HG02852 (cell line): ENCODE data around the gene LRRC18.

ENCODE experiments used
- ATAC-seq: cut with Tn5 transposase; IDR thresholded peaks from one replicate; pipeline ENCODE4 v1.9.1; 2021; ENCODE audit warnings: mild to moderate bottlenecking, moderate library complexity; ENCODE audit not compliant: unreplicated experiment

The LRRC18 gene

DNA sequence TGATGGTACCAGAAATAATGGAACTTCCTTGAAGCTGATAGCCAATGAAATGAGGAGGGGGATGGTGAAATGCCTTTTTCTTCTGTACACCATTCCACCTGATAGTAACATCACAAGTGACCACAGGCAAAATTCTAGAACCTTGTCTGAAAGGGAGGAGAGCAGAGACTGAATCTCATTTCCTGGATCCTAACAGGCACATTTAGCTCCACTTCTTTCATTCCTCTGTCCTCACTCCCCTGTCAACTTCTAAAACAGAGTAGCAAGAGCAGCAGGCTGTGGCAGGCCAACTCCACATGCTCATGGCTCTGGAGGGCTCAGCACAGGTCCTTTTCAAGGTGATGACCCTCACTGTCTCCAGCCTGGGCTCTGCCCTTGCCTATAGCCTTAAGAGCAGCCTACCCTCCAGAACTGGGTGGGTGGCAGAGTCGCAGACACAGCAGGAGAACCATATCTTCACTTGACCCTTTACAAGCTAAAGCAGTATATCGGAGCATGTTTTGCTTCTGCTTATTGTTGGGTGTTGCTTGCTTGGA lies at the start of gene LRRC18:
Gene LRRC18, minus strand, starts transcription at position 51 of the 536 bp plus-strand sequence. CDS start 25,685 bp downstream, outside the sequence.
- no peak for ATAC-seq

DNA sequence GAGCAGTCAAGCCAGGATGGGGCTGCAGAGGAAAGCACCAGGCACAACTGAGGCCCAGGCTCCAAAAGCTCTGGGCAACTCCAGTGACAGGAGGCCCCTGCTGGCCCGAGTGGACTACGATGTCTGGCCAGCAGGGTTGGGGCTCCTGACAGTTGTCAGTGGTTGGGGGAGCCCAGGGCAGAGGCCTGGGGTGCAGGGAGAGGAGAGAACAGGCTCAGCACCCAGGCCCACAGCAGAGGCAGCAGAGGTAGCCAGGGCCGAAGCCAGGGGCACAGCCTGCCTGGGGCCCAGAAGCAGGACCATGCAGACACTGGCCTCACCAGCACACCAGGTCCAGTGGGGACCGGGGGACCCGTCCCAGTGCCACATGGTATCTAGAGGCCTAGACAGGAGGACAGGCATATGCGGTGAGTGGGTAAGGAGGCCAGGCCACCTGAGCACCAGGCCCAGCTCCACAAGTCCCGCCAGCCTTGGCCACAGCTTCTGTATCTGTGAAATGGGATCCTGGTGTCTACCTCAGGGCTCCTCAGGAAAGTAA lies 46.0 kb upstream of the LRRC18 start:
- no peak for ATAC-seq

DNA sequence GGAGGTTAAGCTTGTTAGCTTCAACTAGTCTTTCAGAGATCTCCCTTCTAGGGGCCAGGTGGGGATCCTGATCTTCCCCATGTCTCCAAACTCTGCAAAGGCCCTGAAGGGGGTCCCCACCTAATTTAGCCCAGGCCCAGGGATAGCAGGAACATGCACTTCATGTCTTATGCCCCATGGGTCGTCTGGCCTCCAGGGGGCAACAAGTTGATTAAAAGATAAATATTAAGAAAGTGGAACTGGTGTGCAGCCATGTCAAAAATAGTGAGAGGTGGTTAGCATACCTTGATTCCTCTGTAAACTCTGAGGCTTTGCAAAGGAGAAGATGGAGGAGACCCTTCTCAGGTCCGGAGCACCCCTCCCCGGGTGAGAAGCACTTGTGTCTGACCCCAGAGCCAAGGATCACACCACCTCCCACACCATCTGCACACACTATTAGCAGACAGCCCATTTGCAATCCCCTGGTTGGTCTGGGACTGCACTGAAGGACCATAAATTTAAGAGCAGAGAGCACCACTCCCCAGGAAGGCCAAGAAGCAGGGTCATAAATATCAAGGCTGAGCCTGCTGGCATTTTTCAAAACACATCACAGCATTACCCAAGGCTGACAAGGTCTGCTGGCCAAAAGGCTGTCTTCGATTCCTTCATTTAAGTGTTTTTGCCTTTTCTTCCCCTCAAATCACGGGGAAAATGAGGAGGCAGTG lies 44.2 kb upstream of the LRRC18 start:
- no peak for ATAC-seq

DNA sequence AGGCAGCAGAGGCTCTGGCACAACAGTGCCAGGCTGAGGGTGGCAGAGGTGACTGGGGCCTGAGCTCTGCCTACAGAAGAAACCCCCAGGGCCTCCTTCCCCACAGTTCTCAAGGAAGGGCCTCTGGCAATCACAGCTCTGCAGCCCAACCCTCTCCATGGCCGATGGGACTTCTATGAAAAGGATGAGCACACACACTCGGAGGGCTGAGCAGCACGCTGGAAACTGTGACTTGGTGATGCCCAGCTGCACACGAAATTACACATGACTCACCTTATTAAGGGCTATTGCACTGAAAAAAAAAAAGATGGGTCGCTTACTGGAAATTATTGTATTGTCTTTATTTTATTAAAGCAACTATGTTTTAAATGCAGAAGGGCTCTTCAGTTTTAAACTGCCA lies 42.9 kb upstream of the LRRC18 start:
- no peak for ATAC-seq

DNA sequence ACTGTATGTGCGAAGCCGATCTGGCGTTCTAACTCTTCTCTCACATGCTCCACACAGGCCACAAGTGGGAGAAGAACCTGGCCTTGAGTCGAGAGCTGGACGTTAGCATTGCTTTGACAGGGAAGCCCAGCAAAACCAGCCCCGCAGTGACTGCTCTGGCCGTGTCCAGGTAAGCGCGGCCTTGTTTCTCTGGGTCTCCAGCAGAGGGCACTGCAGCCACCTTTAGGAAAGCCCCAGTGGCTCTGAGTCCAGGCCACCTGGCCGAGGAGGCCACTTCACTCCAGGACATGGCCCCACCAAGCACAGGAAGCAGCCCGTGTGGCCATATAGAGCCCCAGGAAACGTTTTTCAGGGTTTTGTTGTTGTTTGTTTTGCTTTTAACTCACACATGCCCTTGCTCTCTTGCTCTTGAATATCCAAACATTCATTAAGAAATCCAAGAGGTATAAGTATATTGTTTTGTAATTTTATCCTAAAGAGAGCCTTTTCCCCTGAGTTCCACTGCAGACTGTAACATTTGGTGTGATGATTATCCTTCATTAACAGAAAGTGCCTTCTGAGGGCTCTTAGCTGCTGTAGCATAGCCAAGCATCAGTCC lies 41.8 kb upstream of the LRRC18 start:
- ATAC-seq: no peak

DNA sequence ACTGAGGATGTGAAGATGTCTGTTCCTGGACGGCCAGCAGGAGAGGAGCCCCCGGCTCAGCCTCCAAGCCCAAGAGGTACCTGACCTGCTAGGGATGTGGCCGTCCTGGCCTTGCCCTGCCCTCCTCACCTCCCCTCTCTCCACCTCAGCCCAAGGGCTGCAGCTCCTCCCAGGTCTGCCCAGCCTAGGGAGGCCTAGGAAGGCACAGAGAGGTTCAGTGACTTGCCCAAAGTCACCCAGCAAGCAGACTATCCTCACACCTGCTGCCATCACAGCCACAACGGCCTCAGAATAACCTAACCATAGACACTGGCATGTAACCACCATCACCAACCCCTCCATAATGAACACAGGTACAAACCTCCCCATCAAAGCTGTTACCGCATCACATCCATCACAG lies 38.7 kb upstream of the LRRC18 start:
- no peak for ATAC-seq

DNA sequence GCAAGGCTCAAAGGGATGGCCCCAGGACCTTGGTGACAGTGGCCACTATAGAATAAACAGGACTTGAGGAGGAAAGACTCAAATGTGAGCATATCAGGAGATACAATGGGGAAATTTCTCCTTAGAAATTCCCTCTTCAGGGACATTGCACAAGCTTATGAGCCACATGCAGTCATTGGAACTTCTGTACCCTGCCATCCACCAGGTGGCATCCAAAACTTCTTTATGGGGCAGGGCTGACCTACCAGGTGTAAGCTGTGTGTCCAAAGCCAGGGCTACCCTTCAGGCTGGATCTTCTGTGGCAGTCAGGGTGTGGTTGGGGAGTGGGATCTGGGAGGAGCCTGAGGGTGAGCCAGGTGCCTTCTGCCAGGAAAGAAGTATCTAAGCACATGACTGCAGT lies 36.6 kb upstream of the LRRC18 start:
- ATAC-seq: no peak

DNA sequence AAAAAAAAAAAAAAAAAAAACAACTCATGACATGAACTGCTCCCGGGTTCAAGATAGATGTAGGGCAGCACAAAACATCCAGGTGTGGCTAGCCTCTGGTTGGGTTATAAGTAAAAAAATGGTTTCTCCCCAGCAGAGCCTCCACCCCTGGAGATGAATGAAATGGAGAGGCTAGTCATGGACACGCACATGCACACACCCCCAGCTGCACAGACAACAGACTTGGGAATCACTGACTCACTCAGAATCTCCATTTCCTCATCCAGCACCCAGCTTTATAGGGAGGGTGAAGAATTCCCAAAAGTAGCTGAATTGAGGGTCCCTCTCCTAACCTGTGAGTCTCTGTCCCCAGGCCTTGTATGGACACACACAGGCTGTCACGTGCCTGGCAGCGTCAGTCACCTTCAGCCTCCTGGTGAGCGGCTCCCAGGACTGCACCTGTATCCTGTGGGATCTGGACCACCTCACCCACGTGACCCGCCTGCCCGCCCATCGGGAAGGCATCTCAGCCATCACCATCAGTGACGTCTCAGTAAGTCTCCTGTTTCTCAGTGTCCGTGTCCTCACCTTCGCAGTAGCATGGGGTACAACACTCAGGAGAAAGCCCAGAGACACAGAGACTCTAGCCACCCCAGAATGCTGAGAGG lies 35.0 kb upstream of the LRRC18 start:
- ATAC-seq: no peak

DNA sequence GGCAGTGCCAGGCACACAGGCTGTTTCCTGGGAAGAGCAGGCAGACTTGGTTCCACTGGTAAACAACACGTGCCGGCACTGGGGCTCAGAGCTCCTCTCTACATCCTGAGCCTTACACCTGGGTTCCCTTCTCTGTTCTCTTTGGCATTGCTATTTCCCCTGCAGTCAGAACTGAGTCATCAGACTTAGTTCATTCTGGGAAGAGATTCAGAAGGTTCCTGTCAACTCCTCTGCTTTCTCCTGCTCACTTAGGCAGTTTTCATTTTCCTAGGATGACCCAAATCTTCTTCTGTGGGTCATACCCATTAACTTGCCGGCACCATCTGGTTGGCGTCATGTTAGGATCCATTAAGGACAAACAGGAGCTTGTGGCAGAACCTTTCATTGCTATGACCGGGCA lies 33.4 kb upstream of the LRRC18 start:
- ATAC-seq: no peak

DNA sequence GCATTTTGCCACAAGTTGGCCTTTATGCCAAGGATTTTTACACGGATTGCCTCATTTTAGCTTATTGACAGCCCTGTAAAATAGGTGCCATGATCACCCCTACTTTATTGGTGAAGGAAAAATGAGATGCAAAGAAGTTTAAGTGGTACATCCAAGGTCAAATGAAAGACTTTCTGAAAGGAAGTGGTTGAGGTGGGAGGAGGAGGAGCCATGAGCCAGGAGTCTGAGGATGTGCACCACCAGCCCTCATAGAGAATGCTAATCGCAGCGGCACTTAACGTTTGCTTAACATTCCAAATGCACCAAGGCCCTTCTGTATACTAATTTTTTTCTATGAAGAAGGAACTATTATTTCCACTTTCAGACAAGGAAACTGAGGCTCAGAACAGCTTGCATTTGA lies 31.0 kb upstream of the LRRC18 start:
- no peak for ATAC-seq

DNA sequence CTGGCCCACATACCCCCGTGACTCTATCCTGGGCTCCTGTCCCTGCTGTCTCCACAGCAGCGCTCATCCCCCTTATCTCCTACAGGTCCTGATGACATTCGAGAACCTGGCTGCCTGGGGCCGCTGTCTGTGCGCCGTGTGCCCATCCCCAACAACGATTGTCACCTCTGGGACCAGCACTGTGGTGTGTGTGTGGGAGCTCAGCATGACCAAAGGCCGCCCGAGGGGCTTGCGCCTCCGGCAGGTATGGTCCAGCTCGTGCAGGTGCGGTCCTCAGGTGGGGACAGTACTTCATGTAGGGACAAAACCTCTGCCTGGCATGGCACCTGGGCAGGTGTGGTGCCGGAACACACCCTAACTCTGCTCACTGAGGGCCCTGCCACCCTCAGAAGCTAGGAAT lies 30.4 kb upstream of the LRRC18 start:
- ATAC-seq: no peak

DNA sequence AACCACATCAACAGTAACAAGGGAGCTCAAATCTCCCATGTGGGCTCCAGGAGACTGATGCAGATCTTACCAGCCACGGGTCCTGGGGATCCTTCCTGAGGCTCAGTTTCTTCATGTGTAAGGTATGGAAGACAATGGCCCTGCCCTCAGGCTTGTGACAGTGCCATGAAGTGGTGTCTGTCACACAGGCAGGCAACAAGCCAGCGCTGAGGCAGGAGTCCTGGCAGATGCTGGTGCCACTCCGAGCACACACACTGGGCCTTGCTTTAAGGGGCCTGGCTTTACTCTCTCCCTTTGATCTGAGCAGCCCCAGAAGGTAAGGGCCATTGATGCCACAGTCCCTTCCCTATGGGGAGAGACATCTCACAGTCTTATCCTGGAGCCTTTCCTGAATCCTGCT lies 28.4 kb upstream of the LRRC18 start:
- ATAC-seq: no peak

DNA sequence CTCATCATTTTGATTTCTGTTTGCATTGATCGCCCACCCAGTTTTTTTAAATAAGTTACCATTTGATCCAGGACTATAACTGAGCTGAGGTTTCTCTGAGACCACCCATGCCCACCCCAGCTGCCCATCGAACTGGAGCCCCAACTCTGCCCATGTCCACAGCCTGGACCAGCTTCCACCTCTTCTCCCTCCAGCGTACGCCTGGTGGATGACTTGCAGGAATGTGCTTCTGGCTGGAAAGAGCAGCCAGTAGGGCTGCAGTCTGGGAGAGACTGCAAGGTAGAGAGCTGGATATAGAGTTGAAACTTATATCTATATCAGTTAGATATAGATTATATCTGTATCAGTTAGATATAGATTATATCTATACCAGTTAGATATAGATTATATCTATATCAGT lies 25.8 kb upstream of the LRRC18 start:
- no peak for ATAC-seq

DNA sequence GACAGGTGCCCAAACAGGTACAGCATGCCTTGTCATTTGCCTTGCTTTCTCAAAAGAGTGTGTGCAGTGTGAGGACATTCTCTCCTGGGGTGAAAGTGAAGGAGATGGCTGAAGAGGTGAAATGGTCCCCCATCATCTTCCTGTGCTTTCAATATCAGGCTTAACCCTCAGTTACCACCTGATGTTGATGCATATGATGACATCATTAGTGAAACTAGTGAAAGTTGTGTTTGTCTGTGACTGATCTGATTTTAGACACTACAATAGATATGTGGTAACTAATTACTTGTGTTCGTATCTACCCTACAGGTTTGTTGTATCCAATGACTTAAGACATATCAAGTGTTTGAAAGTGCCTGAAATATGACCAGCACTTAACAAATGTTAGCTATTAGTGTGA lies 24.4 kb upstream of the LRRC18 start:
- no peak for ATAC-seq

DNA sequence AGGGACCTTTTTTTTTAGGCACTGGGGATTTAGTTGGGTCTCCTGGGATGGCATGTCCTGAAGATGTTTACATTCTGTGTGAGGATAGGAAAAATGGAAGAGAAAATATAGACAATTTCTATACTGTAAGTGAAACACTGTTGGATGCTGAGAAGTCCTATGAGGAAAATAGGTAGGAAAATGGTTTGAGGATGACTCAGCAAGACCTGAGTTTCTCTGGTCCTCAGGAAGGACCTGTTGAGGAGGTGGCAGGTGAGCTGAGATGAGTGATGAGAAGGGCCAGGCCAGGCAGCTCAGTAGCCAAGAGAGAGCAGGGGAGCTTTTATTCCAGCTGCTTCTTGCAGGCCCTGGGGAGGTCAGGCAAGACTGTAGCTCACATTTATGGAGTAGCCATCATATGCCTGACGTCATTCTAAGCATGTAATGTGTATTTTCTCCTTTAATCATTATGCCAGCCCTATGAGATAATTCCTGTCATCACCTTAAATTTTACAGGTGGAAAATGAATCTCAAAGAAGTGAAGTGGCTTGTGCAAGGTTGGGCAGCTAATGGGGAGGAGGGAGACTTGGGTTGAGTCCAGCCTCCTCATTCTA lies 19.1 kb upstream of the LRRC18 start:
- ATAC-seq: no peak

DNA sequence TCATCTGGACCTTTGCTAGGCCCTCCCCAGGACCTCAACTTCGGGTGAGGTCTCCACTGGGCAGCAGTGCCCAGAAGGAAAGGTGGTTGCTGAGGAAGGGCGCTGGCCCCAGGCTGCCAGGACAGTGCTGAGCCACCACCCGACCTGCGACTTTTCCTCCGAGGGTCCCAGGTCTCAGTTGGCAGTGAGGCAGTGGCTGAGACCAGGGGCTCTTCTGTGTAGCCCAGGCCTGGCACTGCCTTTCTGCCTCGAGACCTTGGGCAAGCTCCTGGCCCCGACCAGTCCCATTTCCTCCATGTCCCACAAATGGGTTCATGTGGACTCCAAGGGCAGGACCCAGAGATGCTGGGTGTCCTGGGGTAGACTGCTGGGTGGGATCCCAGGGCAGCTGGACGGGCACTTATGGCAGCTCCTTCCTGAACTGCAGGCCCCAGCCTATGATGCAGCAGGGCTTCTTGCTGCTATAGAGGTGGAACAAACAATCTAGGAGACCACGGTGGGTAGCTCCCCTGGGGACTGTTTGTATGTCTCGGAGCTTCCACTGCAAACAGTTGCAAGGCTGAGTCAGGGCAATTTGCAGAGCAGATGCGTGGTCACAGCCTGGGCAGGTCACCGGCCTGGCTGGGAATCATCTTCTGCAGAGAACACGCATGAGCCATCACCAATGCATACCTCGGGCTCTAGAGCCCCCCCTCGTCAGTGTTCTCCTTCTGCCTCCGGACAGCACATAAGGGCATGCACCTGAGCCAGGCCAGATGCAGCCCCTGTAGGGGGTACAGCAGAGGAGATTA lies 17.9 kb upstream of the LRRC18 start:
- no peak for ATAC-seq

DNA sequence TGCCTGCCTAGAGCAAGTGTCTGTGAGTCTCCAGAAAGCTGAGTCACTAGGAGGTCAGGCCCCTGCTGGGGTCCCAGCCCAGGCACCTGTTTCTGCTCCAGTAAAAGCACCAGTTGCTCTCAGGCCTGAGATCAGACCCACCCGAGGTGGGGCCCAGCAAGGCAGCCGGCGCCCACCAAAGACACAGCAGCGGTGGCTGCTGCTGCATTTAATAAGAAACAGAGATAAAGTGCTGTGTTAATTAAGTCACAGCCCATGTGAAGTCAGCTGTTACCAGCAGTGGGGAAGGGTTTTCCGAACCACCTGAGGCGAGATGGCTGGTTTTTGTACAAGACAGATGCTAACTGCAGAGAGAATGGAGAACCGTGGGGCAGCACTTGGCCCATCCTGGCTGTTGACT lies 12.1 kb upstream of the LRRC18 start:
- no peak for ATAC-seq

DNA sequence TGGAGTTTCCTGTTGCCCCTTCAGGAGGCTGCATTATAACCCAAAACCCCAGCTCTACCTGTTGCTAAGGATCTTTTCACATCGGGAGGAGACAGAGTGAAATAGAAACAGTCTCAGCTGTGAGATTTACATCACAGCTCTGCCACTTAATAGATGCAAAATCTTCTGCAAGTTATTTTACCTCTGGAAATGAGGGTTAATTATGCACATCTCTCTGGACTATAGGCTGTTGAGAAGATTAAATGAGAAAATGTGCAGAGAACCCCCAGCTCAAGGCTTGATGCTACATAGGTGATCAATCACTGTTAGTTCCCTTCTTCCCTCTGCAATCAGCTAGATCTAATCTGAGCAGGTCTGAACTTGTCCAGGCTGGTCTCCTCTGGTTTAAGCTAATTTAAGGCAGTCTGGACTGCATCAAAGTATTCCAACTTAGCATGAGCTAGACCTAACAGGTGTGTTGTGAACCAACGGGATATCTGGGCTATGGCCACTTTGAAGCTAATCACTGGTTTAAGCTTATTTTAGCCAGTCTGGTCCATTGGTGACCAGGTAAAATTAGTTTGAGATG lies 8.9 kb upstream of the LRRC18 start:
- ATAC-seq: no peak

DNA sequence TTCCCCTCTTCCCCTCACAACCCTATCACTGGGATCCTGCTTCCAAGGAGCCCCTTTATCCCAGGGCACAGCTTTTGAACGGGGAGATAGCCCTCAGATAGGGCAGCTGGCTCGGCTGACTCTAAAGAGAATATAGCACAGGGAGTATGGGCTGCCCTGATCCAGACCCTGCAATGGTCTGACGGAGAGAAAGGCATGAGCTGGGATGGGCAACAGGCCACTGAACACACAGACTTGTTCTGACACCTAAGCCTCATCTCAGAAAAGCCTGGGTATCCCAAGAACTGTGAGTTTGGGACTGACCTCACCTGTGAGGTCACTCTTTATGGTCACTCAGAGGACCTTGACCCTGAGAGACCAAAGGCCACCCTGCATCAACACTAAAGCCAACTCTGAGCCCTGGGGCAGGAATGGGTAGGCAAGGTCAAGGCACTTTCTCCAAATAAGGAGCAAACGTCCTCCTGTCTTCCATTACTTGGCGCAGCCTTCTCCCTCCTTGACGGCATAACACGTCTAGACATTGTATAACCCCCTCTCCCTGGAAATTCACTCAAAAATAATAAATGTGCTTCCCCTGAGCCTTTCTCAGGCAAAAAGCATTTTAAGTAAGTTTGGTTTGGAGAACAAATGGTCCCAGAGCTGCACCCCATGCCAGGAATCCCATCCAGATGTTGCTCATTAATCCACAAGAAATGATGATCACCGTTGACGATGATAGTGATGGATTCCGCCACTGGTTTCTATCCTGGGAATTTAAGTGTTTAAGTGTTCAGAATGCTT lies 8.2 kb upstream of the LRRC18 start:
- ATAC-seq: no peak
